ENCODE measurements around the gene TMEM198.

TMEM198 gene

DNA sequence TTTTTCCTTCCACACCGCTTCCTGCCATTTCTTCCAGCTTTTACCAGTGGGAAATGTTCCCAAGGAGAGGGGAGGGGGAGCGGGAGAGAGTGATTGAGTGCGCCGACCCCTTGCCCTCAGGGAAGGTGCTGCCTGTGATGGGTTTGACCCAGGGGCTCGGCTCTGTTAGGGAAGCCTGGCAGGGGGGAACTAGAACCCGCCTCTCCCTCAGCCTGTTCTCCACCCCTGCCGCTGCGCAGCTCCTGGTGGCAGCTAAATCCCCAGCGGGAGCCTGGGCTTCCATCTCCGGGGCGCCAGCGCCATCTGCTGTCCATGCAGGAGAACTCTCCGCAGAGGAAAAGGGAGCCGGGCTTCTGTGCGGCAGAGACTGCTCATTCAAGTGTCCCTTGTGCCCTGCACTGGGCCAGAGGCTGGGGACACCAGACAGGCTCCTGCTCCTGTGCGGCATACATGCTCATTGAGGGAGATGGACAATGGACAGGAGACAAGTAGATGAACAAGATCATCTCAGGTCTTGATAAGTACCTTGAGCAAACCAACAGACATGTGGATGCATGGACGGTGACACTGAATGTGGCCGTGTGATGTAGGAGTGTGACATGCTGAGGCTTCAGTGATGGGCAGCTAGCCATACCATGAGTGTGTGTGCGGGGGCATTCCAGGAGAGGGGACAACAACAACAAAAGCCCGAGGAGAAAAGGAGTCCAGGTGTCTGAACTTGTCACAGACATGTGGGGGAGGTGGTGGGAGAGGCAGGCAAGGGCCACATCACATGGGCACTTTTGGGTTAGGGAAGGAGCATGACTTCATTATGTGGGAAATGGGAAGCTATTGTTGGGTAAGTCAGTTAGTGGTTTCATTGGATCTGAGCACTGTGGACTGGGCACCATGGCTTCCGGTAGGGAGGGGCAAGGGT is 13.5 kb upstream of the TMEM198 start:
- no peaks in the 10 kb centered on the region for H3K9me3 ChIP-seq (ENCODE audit: control insufficient read depth, insufficient read depth, low read depth, low read length)
- peaks cover 52% of the 10 kb centered on the region for H3K27me3 ChIP-seq (ENCODE audit: control insufficient read depth, insufficient read depth, low read length)
- no peak overlapping the region for H3K9ac ChIP-seq (ENCODE audit: low read length)
- H3K4me1 ChIP-seq (ENCODE audit: control insufficient read depth, insufficient read depth, low read length): peaks cover 27% of the 10 kb centered on the region
- peak overlapping the region; percentile 52 for H3K4me3 ChIP-seq (ENCODE audit: low read depth, low read length)
- no peak overlapping the region for H3K27ac ChIP-seq (ENCODE audit: low read depth, low read length)
- H3K36me3 ChIP-seq (ENCODE audit: control insufficient read depth, insufficient read depth, low read length): no peaks in the 10 kb centered on the region

DNA sequence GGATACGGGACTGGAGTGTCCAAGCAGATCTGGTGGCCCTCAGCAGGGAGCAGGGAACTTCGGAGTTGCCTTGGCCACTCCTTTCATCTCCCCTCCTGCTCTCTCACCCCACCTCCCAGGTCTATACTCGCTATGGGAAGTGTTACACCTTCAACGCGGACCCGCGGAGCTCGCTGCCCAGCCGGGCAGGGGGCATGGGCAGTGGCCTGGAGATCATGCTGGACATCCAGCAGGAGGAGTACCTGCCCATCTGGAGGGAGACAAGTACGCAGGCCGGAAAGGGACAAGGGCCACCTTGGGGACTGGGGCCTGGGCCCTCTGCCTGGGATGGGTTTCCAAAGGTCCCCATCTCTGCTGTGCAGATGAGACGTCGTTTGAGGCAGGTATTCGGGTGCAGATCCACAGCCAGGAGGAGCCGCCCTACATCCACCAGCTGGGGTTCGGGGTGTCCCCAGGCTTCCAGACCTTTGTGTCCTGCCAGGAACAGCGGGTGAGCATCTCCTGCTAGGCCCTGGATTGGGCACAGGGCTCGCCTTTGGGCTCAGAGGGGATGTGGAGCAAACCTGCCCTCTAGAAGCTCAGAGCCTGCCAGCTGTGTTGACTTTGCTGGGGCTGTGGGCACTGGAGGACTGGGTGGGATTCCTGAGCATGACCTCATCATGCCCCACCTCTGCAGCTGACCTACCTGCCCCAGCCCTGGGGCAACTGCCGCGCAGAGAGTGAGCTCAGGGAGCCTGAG is 12.0 kb upstream of the TMEM198 start:
- no peak overlapping the region for H3K9ac ChIP-seq (ENCODE audit: low read length)
- no peaks in the 10 kb centered on the region for H3K9me3 ChIP-seq (ENCODE audit: control insufficient read depth, insufficient read depth, low read depth, low read length)
- H3K36me3 ChIP-seq (ENCODE audit: control insufficient read depth, insufficient read depth, low read length): no peaks in the 10 kb centered on the region
- H3K4me1 ChIP-seq (ENCODE audit: control insufficient read depth, insufficient read depth, low read length): peaks cover 13% of the 10 kb centered on the region
- peaks cover 46% of the 10 kb centered on the region for H3K27me3 ChIP-seq (ENCODE audit: control insufficient read depth, insufficient read depth, low read length)
- no peak overlapping the region for H3K4me3 ChIP-seq (ENCODE audit: low read depth, low read length)
- no peak overlapping the region for H3K27ac ChIP-seq (ENCODE audit: low read depth, low read length)

GRCh38 chr2:219532378-219532649 is 11.5 kb upstream of the TMEM198 start:
- Histone ChIP-seq H3K36me3 (ENCODE audit: control insufficient read depth, insufficient read depth, low read length) (no peaks in the 10 kb centered on the region), H3K27me3 (ENCODE audit: control insufficient read depth, insufficient read depth, low read length) (peaks cover 41% of the 10 kb centered on the region), H3K4me1 (ENCODE audit: control insufficient read depth, insufficient read depth, low read length) (peaks cover 17% of the 10 kb centered on the region)

GRCh38 chr2:219533930-219534661 is 9.7 kb upstream of the TMEM198 start:
- Histone ChIP-seq H3K36me3 (ENCODE audit: control insufficient read depth, insufficient read depth, low read length) (peaks cover 4% of the 10 kb centered on the region), H3K4me3 (ENCODE audit: low read depth, low read length) (no peak overlapping the region), H3K4me1 (ENCODE audit: control insufficient read depth, insufficient read depth, low read length) (peaks cover 34% of the 10 kb centered on the region), H3K9ac (ENCODE audit: low read length) (no peak overlapping the region), H3K27ac (ENCODE audit: low read depth, low read length) (no peak overlapping the region), H3K27me3 (ENCODE audit: control insufficient read depth, insufficient read depth, low read length) (peaks cover 28% of the 10 kb centered on the region), H3K9me3 (ENCODE audit: control insufficient read depth, insufficient read depth, low read depth, low read length) (no peaks in the 10 kb centered on the region)

More at GRCh38 chr2:219532378-219532649, 11.5 kb upstream of the TMEM198 start:
- no peaks in the 10 kb centered on the region for H3K9me3 ChIP-seq (ENCODE audit: control insufficient read depth, insufficient read depth, low read depth, low read length)
- no peak overlapping the region for H3K4me3 ChIP-seq (ENCODE audit: low read depth, low read length)
- no peak overlapping the region for H3K9ac ChIP-seq (ENCODE audit: low read length)
- no peak overlapping the region for H3K27ac ChIP-seq (ENCODE audit: low read depth, low read length)

- H3K9ac ChIP-seq (ENCODE audit: low read length): no peak overlapping the region
- H3K36me3 ChIP-seq (ENCODE audit: control insufficient read depth, insufficient read depth, low read length): peaks cover 27% of the 10 kb centered on the region
- peaks cover 23% of the 10 kb centered on the region for H3K4me1 ChIP-seq (ENCODE audit: control insufficient read depth, insufficient read depth, low read length)
- no peak overlapping the region for H3K27ac ChIP-seq (ENCODE audit: low read depth, low read length)
- H3K9me3 ChIP-seq (ENCODE audit: control insufficient read depth, insufficient read depth, low read depth, low read length): no peaks in the 10 kb centered on the region
- peaks cover 10% of the 10 kb centered on the region; the same call in 1 of the 2 replicates for H3K27me3 ChIP-seq (ENCODE audit: control insufficient read depth, insufficient read depth, low read length)
- no peak overlapping the region for H3K4me3 ChIP-seq (ENCODE audit: low read depth, low read length)
These were observed 7.4 kb upstream of the TMEM198 start for GRCh38 chr2:219536425-219536824.

- Histone ChIP-seq H3K4me3 (ENCODE audit: low read depth, low read length) (no peak overlapping the region), H3K4me1 (ENCODE audit: control insufficient read depth, insufficient read depth, low read length) (peaks cover 25% of the 10 kb centered on the region), H3K27me3 (ENCODE audit: control insufficient read depth, insufficient read depth, low read length) (peaks cover 8% of the 10 kb centered on the region; the same call in 1 of the 2 replicates), H3K36me3 (ENCODE audit: control insufficient read depth, insufficient read depth, low read length) (peaks cover 27% of the 10 kb centered on the region), H3K9me3 (ENCODE audit: control insufficient read depth, insufficient read depth, low read depth, low read length) (no peaks in the 10 kb centered on the region), H3K27ac (ENCODE audit: low read depth, low read length) (no peak overlapping the region), H3K9ac (ENCODE audit: low read length) (no peak overlapping the region)
These were observed 6.9 kb upstream of the TMEM198 start for GRCh38 chr2:219536967-219537366.

DNA sequence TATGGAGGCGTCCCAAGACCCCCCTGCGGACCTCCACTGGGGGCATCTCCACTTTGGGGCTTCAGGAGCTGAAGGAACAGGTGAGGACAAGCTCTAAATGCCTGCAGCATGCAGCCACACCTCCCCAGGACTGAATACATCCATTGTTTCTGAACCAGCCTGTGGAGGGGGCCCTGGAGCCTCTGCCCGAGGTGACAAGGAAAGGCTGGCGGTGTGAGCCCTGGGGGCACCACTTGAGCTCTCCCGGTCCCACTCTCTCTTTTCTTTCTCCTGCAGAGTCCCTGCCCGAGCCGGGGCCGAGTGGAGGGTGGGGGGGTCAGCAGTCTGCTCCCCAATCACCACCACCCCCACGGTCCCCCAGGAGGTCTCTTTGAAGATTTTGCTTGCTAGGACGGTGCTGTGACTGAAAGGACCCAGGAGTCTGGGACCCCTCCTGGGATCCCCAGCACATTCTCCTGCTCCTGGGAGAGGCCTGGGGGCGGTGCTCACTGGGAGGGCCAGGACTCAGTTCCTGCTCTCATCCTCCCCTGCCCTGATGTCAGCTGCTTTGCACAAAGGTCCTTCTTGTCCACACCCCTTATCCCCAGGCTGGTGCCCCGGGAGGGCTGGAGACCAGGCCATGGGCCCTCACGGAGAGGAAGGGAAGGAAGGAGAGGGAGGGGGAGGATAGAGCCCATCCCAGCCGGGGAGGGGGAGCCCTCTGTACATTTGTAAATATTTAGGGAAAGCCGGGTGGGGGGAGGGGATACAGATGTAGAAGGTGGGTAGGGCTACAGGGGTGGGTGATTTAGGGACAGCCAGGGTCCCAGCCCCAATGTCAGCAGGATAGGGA is 6.0 kb upstream of the TMEM198 start:
- H3K27ac ChIP-seq (ENCODE audit: low read depth, low read length): no peak overlapping the region
- H3K9me3 ChIP-seq (ENCODE audit: control insufficient read depth, insufficient read depth, low read depth, low read length): no peaks in the 10 kb centered on the region
- H3K9ac ChIP-seq (ENCODE audit: low read length): no peak overlapping the region

GRCh38 chr2:219538504-219538951 is 5.3 kb upstream of the TMEM198 start:
- Histone ChIP-seq H3K4me1 (ENCODE audit: control insufficient read depth, insufficient read depth, low read length) (peaks cover 30% of the 10 kb centered on the region), H3K9ac (ENCODE audit: low read length) (no peak overlapping the region), H3K27me3 (ENCODE audit: control insufficient read depth, insufficient read depth, low read length) (no peaks in the 10 kb centered on the region), H3K9me3 (ENCODE audit: control insufficient read depth, insufficient read depth, low read depth, low read length) (no peaks in the 10 kb centered on the region), H3K4me3 (ENCODE audit: low read depth, low read length) (no peak overlapping the region), H3K36me3 (ENCODE audit: control insufficient read depth, insufficient read depth, low read length) (peaks cover 27% of the 10 kb centered on the region), H3K27ac (ENCODE audit: low read depth, low read length) (no peak overlapping the region)

More for the DNA sequence above, 6.0 kb upstream of the TMEM198 start:
- peak overlapping the region; percentile 29; the same call in 1 of the 2 replicates for H3K4me3 ChIP-seq (ENCODE audit: low read depth, low read length)
- H3K36me3 ChIP-seq (ENCODE audit: control insufficient read depth, insufficient read depth, low read length): peaks cover 27% of the 10 kb centered on the region
- H3K4me1 ChIP-seq (ENCODE audit: control insufficient read depth, insufficient read depth, low read length): peaks cover 30% of the 10 kb centered on the region
- H3K27me3 ChIP-seq (ENCODE audit: control insufficient read depth, insufficient read depth, low read length): 0 out of 2 replicates have a peak, but pooled peaks cover 2% of the 10 kb centered on the region

- Histone ChIP-seq H3K4me1 (ENCODE audit: control insufficient read depth, insufficient read depth, low read length) (peaks cover 30% of the 10 kb centered on the region), H3K36me3 (ENCODE audit: control insufficient read depth, insufficient read depth, low read length) (peaks cover 27% of the 10 kb centered on the region), H3K27ac (ENCODE audit: low read depth, low read length) (no peak overlapping the region), H3K9me3 (ENCODE audit: control insufficient read depth, insufficient read depth, low read depth, low read length) (no peaks in the 10 kb centered on the region), H3K27me3 (ENCODE audit: control insufficient read depth, insufficient read depth, low read length) (peaks cover 3% of the 10 kb centered on the region; the same call in 1 of the 2 replicates), H3K9ac (ENCODE audit: low read length) (no peak overlapping the region), H3K4me3 (ENCODE audit: low read depth, low read length) (no peak overlapping the region)
These were observed 4.7 kb upstream of the TMEM198 start for GRCh38 chr2:219538956-219539788.
